ENCODE measurements around the gene GALNT2.

GRCh38 chr1:230194525-230194924 is 127.5 kb downstream of the GALNT2 start:
- TF ChIP-seq POLR2A (IDR thresholded peaks at IDR 0.05) (no peak), CTCF (IDR thresholded peaks at IDR 0.05) (no peak)
